ENCODE results near the gene TFRC.
"Not testable (repeated sequence)": the region's sequence is repeated elsewhere in the genome, so short reads cannot be mapped to it uniquely, and the experiment has no call there.

TFRC gene

GRCh38 chr3:196081002-196081833, 672 bp downstream of the TFRC start:
- peak; percentile 30 for DNase-seq (ENCODE audit: low read depth)

GRCh38 chr3:196080101-196080846, 1.6 kb downstream of the TFRC start:
- not testable (repeated sequence) for DNase-seq (ENCODE audit: low read depth)

- DNase-seq (ENCODE audit: low read depth), result no peak
These were observed 2.2 kb downstream of the TFRC start for GRCh38 chr3:196079682-196080081.

GRCh38 chr3:196075013-196075412, 6.9 kb downstream of the TFRC start:
- DNase-seq (ENCODE audit: low read depth), result no peak

GRCh38 chr3:196073255-196073753, 8.6 kb downstream of the TFRC start:
- peak; percentile 55 for DNase-seq (ENCODE audit: low read depth)

GRCh38 chr3:196072313-196072712, 9.6 kb downstream of the TFRC start:
- no peak for DNase-seq (ENCODE audit: low read depth)

- DNase-seq (ENCODE audit: low read depth), result not testable (repeated sequence)
These were observed 13.1 kb downstream of the TFRC start for GRCh38 chr3:196068812-196069211.

GRCh38 chr3:196067439-196067838, 14.5 kb downstream of the TFRC start:
- DNase-seq (ENCODE audit: low read depth), result no peak

GRCh38 chr3:196063971-196064370, 17.9 kb downstream of the TFRC start:
- no peak for DNase-seq (ENCODE audit: low read depth)

- DNase-seq (ENCODE audit: low read depth), result no peak
These were observed 18.4 kb downstream of the TFRC start for GRCh38 chr3:196063456-196063855.

GRCh38 chr3:196063049-196063448, 18.8 kb downstream of the TFRC start:
- no peak for DNase-seq (ENCODE audit: low read depth)

GRCh38 chr3:196060834-196061233, 21.1 kb downstream of the TFRC start:
- no peak for DNase-seq (ENCODE audit: low read depth)

GRCh38 chr3:196057760-196058331, 24.0 kb downstream of the TFRC start:
- no peak for DNase-seq (ENCODE audit: low read depth)

GRCh38 chr3:196056371-196056770, 25.5 kb downstream of the TFRC start:
- DNase-seq (ENCODE audit: low read depth), result not testable (repeated sequence)

GRCh38 chr3:196055683-196056270, 26.1 kb downstream of the TFRC start:
- no peak for DNase-seq (ENCODE audit: low read depth)

GRCh38 chr3:196055240-196055639, 26.6 kb downstream of the TFRC start:
- no peak for DNase-seq (ENCODE audit: low read depth)

GRCh38 chr3:196054661-196055060, 27.2 kb downstream of the TFRC start:
- DNase-seq (ENCODE audit: low read depth), result no peak

- no peak for DNase-seq (ENCODE audit: low read depth)
These were observed 28.4 kb downstream of the TFRC start for GRCh38 chr3:196053487-196053886.

GRCh38 chr3:196051282-196052076, 30.4 kb downstream of the TFRC start:
- no peak for DNase-seq (ENCODE audit: low read depth)

GRCh38 chr3:196050597-196050996, 31.3 kb downstream of the TFRC start:
- no peak for DNase-seq (ENCODE audit: low read depth)

- no peak for DNase-seq (ENCODE audit: low read depth)
These were observed 32.2 kb downstream of the TFRC start for GRCh38 chr3:196049653-196050052.

Measured in activated T-cell treated with anti-CD3 and anti-CD28 coated beads for 1 hour (primary cell).